Right atrium auricular region (tissue), 2 donors: ENCODE results near the gene ATCAY. TPM values are rescaled to one million over a fixed set of nuclear protein-coding genes. Genes with fewer than 3 reads are reported as not detected.

ENCODE experiments used
- DNase-seq: peaks from one replicate; pipeline ENCODE4 v3.0.0-alpha.2; 2019; ENCODE audit warnings: low spot score
- H3K27ac ChIP-seq, 2 donors: fragments of 200-600 bp; sonication (generic); 1 replicate in 1 of 2; 2 replicates in 1 of 2; pipeline ENCODE4 v1.5.1; 2016 to 2019
- H3K27me3 ChIP-seq, 2 donors: fragments of 200-600 bp; sonication (generic); one replicate each; pipeline versions ENCODE4 v1.5.1 to v1.6.0; 2017 to 2019
- H3K36me3 ChIP-seq: fragments of 200-600 bp; sonication (generic); one replicate; pipeline ENCODE4 v1.5.1; 2016
- H3K4me1 ChIP-seq, 2 donors: fragments of 200-600 bp; sonication (generic); one replicate each; pipeline versions ENCODE4 v1.5.1 to v1.6.0; 2017 to 2019
- H3K4me3 ChIP-seq, 2 donors: fragments of 200-600 bp; sonication (generic); 1 replicate in 1 of 2; 2 replicates in 1 of 2; pipeline ENCODE4 v1.5.1; 2017 to 2019; ENCODE audit warnings: mild to moderate bottlenecking in 1 of 2, moderate library complexity in 1 of 2
- H3K9me3 ChIP-seq, 2 donors: fragments of 200-600 bp; sonication (generic); one replicate each; pipeline ENCODE4 v1.5.1; 2019
- total RNA-seq, 2 donors: library from RNA; depleted of rRNA; stranded (reverse); fragments of >200 nt; gene quantifications; one replicate each; pipeline ENCODE4 v1.1.0, GENCODE V29; 2016
- TF ChIP-seq, protein P1 (sequence below), 2 donors: fragments of 200-600 bp; sonication (generic); IDR thresholded peaks; one replicate each; pipeline ENCODE4 v1.5.1; 2019; ENCODE audit warnings: antibody characterized with exemption in 2 of 2

ATCAY gene, protein sequence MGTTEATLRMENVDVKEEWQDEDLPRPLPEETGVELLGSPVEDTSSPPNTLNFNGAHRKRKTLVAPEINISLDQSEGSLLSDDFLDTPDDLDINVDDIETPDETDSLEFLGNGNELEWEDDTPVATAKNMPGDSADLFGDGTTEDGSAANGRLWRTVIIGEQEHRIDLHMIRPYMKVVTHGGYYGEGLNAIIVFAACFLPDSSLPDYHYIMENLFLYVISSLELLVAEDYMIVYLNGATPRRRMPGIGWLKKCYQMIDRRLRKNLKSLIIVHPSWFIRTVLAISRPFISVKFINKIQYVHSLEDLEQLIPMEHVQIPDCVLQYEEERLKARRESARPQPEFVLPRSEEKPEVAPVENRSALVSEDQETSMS
- not detected for total RNA-seq

- peaks cover 0 to 9% of the 10 kb centered on the region in 2 donors for H3K4me1 ChIP-seq
- H3K4me3 ChIP-seq, result no peak within 1 kb of the TSS
- no peaks in the 10 kb centered on the region for H3K36me3 ChIP-seq
- DNase-seq, result no peak
- TF ChIP-seq, protein P1, sequence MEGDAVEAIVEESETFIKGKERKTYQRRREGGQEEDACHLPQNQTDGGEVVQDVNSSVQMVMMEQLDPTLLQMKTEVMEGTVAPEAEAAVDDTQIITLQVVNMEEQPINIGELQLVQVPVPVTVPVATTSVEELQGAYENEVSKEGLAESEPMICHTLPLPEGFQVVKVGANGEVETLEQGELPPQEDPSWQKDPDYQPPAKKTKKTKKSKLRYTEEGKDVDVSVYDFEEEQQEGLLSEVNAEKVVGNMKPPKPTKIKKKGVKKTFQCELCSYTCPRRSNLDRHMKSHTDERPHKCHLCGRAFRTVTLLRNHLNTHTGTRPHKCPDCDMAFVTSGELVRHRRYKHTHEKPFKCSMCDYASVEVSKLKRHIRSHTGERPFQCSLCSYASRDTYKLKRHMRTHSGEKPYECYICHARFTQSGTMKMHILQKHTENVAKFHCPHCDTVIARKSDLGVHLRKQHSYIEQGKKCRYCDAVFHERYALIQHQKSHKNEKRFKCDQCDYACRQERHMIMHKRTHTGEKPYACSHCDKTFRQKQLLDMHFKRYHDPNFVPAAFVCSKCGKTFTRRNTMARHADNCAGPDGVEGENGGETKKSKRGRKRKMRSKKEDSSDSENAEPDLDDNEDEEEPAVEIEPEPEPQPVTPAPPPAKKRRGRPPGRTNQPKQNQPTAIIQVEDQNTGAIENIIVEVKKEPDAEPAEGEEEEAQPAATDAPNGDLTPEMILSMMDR (IDR thresholded peaks at IDR 0.05), result no peak
- H3K9me3 ChIP-seq, result no peaks in the 10 kb centered on the region
- H3K27ac ChIP-seq, result no peak within 1 kb of the TSS
- peaks cover 10 to 26% of the 10 kb centered on the region in 2 donors for H3K27me3 ChIP-seq
These were observed at the start of gene ATCAY for GRCh38 chr19:3880471-3881271. Gene ATCAY (plus strand): TSS chr19:3880685. CDS start chr19:3885768, 5,083 bp downstream.

DNA sequence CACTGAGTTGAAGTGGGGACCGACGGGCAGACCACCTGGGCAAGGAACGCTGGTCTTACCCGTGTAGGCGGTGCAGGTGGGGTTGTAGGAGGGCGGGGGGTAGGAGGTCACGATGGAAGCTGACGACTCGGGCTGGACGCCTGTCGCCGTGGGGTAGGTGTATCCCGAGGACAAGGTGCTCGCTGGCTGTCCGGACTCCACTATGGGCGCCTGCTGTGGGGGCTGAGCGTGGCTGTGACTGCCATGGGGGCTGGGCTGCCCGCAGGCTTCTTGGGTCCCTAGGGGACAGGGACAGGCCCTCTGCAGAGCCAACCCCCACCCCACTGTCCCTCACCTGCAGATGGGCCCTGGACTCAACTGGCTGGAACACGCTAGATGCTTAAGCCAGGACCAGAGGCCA, 48.9 kb upstream of the ATCAY start:
- DNase-seq, result no peak
- Histone ChIP-seq H3K36me3 (no peaks in the 10 kb centered on the region), H3K9me3 (no peaks in the 10 kb centered on the region), H3K4me1 (no peaks in the 10 kb centered on the region), H3K4me3 (no peak overlapping the region), H3K27me3 (no peaks in the 10 kb centered on the region), H3K27ac (no peak overlapping the region)
- TF ChIP-seq, protein P1 (IDR thresholded peaks at IDR 0.05), result no peak

DNA sequence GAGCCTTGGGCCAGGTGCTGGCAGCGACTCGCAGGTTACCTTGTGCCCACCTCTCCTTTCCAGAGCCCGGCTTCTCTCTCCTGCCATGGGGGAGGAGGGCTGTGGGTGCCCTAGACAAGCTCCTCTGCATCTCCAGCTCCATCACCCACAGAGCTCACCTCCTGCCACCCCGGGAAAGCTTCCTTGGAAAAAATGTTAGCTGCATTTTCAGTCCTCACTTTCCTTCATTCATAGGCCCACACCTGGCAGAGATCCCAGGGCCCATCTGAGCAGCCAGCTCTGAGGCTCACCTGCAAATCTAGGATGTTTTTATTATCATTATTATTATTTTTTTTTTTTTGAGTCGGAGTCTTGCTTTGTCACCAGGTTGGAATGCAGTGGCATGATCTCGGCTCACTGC, 48.5 kb upstream of the ATCAY start:
- TF ChIP-seq, protein P1 (IDR thresholded peaks at IDR 0.05), result no peak
- no peaks in the 10 kb centered on the region for H3K27me3 ChIP-seq
- no peaks in the 10 kb centered on the region for H3K4me1 ChIP-seq
- no peaks in the 10 kb centered on the region for H3K9me3 ChIP-seq
- H3K4me3 ChIP-seq, result no peak overlapping the region
- H3K27ac ChIP-seq, result no peak overlapping the region
- DNase-seq, result no peak
- no peaks in the 10 kb centered on the region for H3K36me3 ChIP-seq

GRCh38 chr19:3833578-3834348, 46.7 kb upstream of the ATCAY start:
- Histone ChIP-seq H3K4me1 (no peaks in the 10 kb centered on the region), H3K36me3 (no peaks in the 10 kb centered on the region), H3K27ac (no peak overlapping the region), H3K9me3 (no peaks in the 10 kb centered on the region), H3K27me3 (no peaks in the 10 kb centered on the region), H3K4me3 (no peak overlapping the region)
- DNase-seq, result no peak
- TF ChIP-seq, protein P1 (IDR thresholded peaks at IDR 0.05), result no peak

GRCh38 chr19:3834349-3835054, 46.0 kb upstream of the ATCAY start:
- no peaks in the 10 kb centered on the region for H3K9me3 ChIP-seq
- TF ChIP-seq, protein P1 (IDR thresholded peaks at IDR 0.05), result no peak
- no peaks in the 10 kb centered on the region for H3K27me3 ChIP-seq
- H3K4me3 ChIP-seq, result no peak overlapping the region
- no peak overlapping the region for H3K27ac ChIP-seq
- H3K4me1 ChIP-seq, result no peaks in the 10 kb centered on the region
- H3K36me3 ChIP-seq, result no peaks in the 10 kb centered on the region
- DNase-seq, result no peak
